Stimulated activated CD4-positive, alpha-beta T cell treated with anti-CD3 and anti-CD28 coated beads, Interleukin-1b, Interleukin-23, amount 100 ng/mL, for 4 hours (primary cell): ENCODE measurements around the gene AUTS2.

Experiments
- DNase-seq, 2 donors: peaks; one replicate each; pipeline ENCODE4 v3.0.0-alpha.2; 2020; ENCODE audit warnings: low read depth in 2 of 2

AUTS2 gene

GRCh38 chr7:70035519-70035918 is 437.2 kb downstream of the AUTS2 start:
- no peak for DNase-seq

GRCh38 chr7:70035955-70036354 is 437.7 kb downstream of the AUTS2 start:
- no peak for DNase-seq

- DNase-seq: no peak
These were observed 438.4 kb downstream of the AUTS2 start for GRCh38 chr7:70036695-70037094.

- DNase-seq: no peak
These were observed 439.1 kb downstream of the AUTS2 start for GRCh38 chr7:70037171-70037933.

- no peak for DNase-seq
These were observed 441.8 kb downstream of the AUTS2 start for GRCh38 chr7:70040051-70040450.

- no peak for DNase-seq
These were observed 442.9 kb downstream of the AUTS2 start for GRCh38 chr7:70040970-70041766.

- DNase-seq: no peak
These were observed 444.3 kb downstream of the AUTS2 start for GRCh38 chr7:70042533-70042932.

GRCh38 chr7:70043015-70043538 is 444.8 kb downstream of the AUTS2 start:
- DNase-seq: no peak

GRCh38 chr7:70044064-70044463 is 445.8 kb downstream of the AUTS2 start:
- DNase-seq: no peak

- no peak for DNase-seq
These were observed 446.2 kb downstream of the AUTS2 start for GRCh38 chr7:70044525-70044924.

GRCh38 chr7:70044981-70045380 is 446.7 kb downstream of the AUTS2 start:
- DNase-seq: no peak

GRCh38 chr7:70047384-70047783 is 449.1 kb downstream of the AUTS2 start:
- no peak for DNase-seq

- no peak for DNase-seq
These were observed 449.7 kb downstream of the AUTS2 start for GRCh38 chr7:70047891-70048448.

- DNase-seq: no peak
These were observed 453.5 kb downstream of the AUTS2 start for GRCh38 chr7:70051726-70052125.

GRCh38 chr7:70052691-70053090 is 454.4 kb downstream of the AUTS2 start:
- no peak for DNase-seq

GRCh38 chr7:70053421-70053820 is 455.1 kb downstream of the AUTS2 start:
- no peak for DNase-seq

- DNase-seq: no peak
These were observed 455.7 kb downstream of the AUTS2 start for GRCh38 chr7:70053989-70054388.

GRCh38 chr7:70056363-70056762 is 458.1 kb downstream of the AUTS2 start:
- DNase-seq: no peak

- no peak for DNase-seq
These were observed 462.2 kb downstream of the AUTS2 start for GRCh38 chr7:70060298-70061068.

- no peak for DNase-seq
These were observed 465.1 kb downstream of the AUTS2 start for GRCh38 chr7:70063371-70063770.

- no peak for DNase-seq
These were observed 465.7 kb downstream of the AUTS2 start for GRCh38 chr7:70063927-70064326.

GRCh38 chr7:70066844-70067243 is 468.6 kb downstream of the AUTS2 start:
- no peak for DNase-seq
